GM19452 (cell line): ENCODE results near the gene VRK1.
A peak's percentile ranks its signal among the peaks of the same experiment; 100 is the strongest.
"Not testable (repeated sequence)": the region's sequence is repeated elsewhere in the genome, so short reads cannot be mapped to it uniquely, and the experiment has no call there.

Source experiments
- ATAC-seq: cut with Tn5 transposase; IDR thresholded peaks from one replicate; pipeline ENCODE4 v1.9.1; 2021; ENCODE audit not compliant: unreplicated experiment

The VRK1 gene

GRCh38 chr14:96796851-96797581 is at the start of gene VRK1:
VRK1 (plus strand) TSS chr14:96797382; CDS start chr14:96833472, 36,090 bp downstream.
- ATAC-seq = peak; percentile 98

GRCh38 chr14:96747608-96748007 is 49.6 kb upstream of the VRK1 start:
- no peak for ATAC-seq

GRCh38 chr14:96748362-96748761 is 48.8 kb upstream of the VRK1 start:
- no peak for ATAC-seq

GRCh38 chr14:96751505-96751904 is 45.7 kb upstream of the VRK1 start:
- no peak for ATAC-seq

GRCh38 chr14:96752125-96752524 is 45.1 kb upstream of the VRK1 start:
- ATAC-seq = no peak

- no peak for ATAC-seq
Observed at GRCh38 chr14:96752594-96752993, 44.6 kb upstream of the VRK1 start.

GRCh38 chr14:96754162-96754844 is 42.9 kb upstream of the VRK1 start:
- ATAC-seq = no peak

GRCh38 chr14:96754845-96755184 is 42.4 kb upstream of the VRK1 start:
- ATAC-seq = no peak

GRCh38 chr14:96756745-96757144 is 40.4 kb upstream of the VRK1 start:
- ATAC-seq = no peak

GRCh38 chr14:96757456-96757855 is 39.7 kb upstream of the VRK1 start:
- ATAC-seq = no peak

GRCh38 chr14:96761066-96761465 is 36.1 kb upstream of the VRK1 start:
- no peak for ATAC-seq

- peak; percentile 99 for ATAC-seq
Observed at GRCh38 chr14:96762650-96763049, 34.5 kb upstream of the VRK1 start.

GRCh38 chr14:96764012-96764411 is 33.2 kb upstream of the VRK1 start:
- ATAC-seq = no peak

GRCh38 chr14:96765205-96765604 is 32.0 kb upstream of the VRK1 start:
- not testable (repeated sequence) for ATAC-seq

- ATAC-seq = no peak
Observed at GRCh38 chr14:96772929-96773328, 24.3 kb upstream of the VRK1 start.

GRCh38 chr14:96776791-96777190 is 20.4 kb upstream of the VRK1 start:
- no peak for ATAC-seq

GRCh38 chr14:96780500-96780899 is 16.7 kb upstream of the VRK1 start:
- no peak for ATAC-seq

GRCh38 chr14:96781371-96781770 is 15.8 kb upstream of the VRK1 start:
- no peak for ATAC-seq

- ATAC-seq = no peak
Observed at GRCh38 chr14:96782436-96782835, 14.7 kb upstream of the VRK1 start.

GRCh38 chr14:96783043-96783914 is 13.9 kb upstream of the VRK1 start:
- ATAC-seq = no peak

GRCh38 chr14:96783915-96784224 is 13.3 kb upstream of the VRK1 start:
- no peak for ATAC-seq

GRCh38 chr14:96790186-96790585 is 7.0 kb upstream of the VRK1 start:
- ATAC-seq = no peak
